Measurements from ENCODE around the gene UFSP1. TPM values are rescaled to one million over a fixed set of nuclear protein-coding genes. Genes with fewer than 3 reads are reported as not detected.

The UFSP1 gene
- total RNA-seq, 1 donor = 5.8 TPM

DNA sequence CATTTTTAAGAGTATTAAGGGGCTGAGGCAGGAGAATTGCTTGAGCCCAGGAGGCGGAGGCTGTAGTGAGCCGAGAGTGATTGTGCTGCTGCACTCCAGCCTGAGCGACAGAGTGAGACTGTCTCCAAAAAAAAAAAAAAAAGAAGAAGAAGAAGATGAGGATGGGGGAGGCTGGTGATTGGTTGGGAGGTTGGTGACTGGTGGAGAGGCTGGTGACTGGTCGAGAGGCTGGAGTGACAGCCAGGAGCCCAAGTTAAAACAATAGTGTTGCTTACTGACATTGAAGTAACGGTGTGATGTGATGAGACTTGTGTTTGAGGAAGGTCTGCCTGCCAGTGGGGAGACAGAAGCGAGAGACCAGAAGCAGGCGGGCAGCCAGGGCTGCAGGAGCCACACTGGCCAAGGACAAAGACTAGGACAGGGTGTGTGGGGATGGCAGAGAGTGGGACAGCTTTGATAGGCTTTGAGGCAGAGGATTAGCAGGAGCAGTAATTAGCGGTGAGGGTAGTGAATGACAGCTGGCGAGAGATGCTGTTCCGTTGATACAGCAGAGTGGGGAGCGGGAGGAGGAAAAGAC lies 9.7 kb downstream of the UFSP1 start:
- peaks cover 77% of the 10 kb centered on the region for H3K36me3 ChIP-seq (ENCODE audit: insufficient read depth, low read length)
- no peaks in the 10 kb centered on the region for H3K27me3 ChIP-seq (ENCODE audit: insufficient read depth, low read length)
- H3K4me2 ChIP-seq (ENCODE audit: insufficient read depth, low read length) = no peak overlapping the region
- H4K20me1 ChIP-seq (ENCODE audit: insufficient read depth, low read length) = peaks cover 41% of the 10 kb centered on the region
- peaks cover 88% of the 10 kb centered on the region for H3K79me2 ChIP-seq (ENCODE audit: insufficient read depth, low read length)
- no peaks in the 10 kb centered on the region for H3K9me3 ChIP-seq (ENCODE audit: low read depth, low read length)
- H3K4me3 ChIP-seq (ENCODE audit: insufficient read depth, low read length) = no peak overlapping the region
- H2AFZ ChIP-seq (ENCODE audit: low read length) = no peak overlapping the region
- H3K27ac ChIP-seq (ENCODE audit: low read depth, low read length) = no peak overlapping the region
- DNase-seq (ENCODE audit: insufficient read length, low spot score, missing footprints) = peak; percentile 67
- peaks cover 16% of the 10 kb centered on the region for H3K4me1 ChIP-seq (ENCODE audit: insufficient read depth, low read length)
- TF ChIP-seq, protein P1, sequence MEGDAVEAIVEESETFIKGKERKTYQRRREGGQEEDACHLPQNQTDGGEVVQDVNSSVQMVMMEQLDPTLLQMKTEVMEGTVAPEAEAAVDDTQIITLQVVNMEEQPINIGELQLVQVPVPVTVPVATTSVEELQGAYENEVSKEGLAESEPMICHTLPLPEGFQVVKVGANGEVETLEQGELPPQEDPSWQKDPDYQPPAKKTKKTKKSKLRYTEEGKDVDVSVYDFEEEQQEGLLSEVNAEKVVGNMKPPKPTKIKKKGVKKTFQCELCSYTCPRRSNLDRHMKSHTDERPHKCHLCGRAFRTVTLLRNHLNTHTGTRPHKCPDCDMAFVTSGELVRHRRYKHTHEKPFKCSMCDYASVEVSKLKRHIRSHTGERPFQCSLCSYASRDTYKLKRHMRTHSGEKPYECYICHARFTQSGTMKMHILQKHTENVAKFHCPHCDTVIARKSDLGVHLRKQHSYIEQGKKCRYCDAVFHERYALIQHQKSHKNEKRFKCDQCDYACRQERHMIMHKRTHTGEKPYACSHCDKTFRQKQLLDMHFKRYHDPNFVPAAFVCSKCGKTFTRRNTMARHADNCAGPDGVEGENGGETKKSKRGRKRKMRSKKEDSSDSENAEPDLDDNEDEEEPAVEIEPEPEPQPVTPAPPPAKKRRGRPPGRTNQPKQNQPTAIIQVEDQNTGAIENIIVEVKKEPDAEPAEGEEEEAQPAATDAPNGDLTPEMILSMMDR (IDR thresholded peaks at IDR 0.05; ENCODE audit: extremely low read depth, low read depth, low read length) = no peak

DNA sequence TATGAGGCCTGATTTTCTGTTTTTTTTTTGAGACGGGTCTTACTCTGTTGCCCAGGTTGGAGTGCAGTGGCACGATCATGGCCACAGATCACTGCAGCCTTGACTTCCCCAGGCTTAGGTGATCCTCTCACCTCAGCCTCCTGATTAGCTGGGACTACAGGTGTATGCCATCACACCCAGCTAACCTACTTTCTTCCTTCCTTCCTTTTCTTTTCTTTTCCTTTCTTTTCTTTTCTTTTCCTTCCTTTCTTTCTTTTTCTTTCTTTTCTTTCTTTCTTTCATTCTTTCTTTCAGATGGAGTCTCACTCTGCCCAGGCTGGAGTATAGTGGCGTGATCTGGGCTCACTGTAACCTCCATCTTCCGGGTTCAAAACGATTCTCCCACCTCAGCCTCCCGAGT lies 10.8 kb downstream of the UFSP1 start:
- TF ChIP-seq, protein P1 (IDR thresholded peaks at IDR 0.05; ENCODE audit: extremely low read depth, low read depth, low read length) = no peak
- Histone ChIP-seq H3K9me3 (ENCODE audit: low read depth, low read length) (no peaks in the 10 kb centered on the region), H3K4me2 (ENCODE audit: insufficient read depth, low read length) (no peak overlapping the region), H3K27me3 (ENCODE audit: insufficient read depth, low read length) (no peaks in the 10 kb centered on the region), H3K79me2 (ENCODE audit: insufficient read depth, low read length) (peaks cover 92% of the 10 kb centered on the region), H3K36me3 (ENCODE audit: insufficient read depth, low read length) (peaks cover 76% of the 10 kb centered on the region), H3K4me3 (ENCODE audit: insufficient read depth, low read length) (no peak overlapping the region), H3K4me1 (ENCODE audit: insufficient read depth, low read length) (peaks cover 23% of the 10 kb centered on the region), H3K27ac (ENCODE audit: low read depth, low read length) (no peak overlapping the region), H2AFZ (ENCODE audit: low read length) (no peak overlapping the region), H4K20me1 (ENCODE audit: insufficient read depth, low read length) (peaks cover 40% of the 10 kb centered on the region)
- no peak for DNase-seq (ENCODE audit: insufficient read length, low spot score, missing footprints)

DNA sequence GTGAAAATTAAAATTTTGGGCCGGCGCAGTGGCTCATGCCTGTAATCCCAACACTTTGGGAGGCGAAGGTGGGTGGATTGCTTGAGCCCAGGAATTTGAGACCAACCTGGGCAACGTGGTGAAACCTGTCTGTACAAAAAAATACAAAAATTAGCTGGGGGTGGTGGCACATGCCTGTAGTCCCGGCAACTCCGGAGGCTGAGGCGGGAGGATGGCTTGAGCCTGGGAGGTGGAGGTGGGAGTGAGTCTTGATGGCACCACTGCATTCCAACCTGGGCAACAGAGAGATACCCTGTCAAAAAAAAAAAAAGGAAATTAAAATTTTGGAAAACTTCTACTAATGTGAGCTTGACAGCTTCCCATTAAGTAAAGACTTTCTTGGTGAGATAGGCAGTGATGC lies 11.5 kb downstream of the UFSP1 start:
- peaks cover 23% of the 10 kb centered on the region for H3K4me1 ChIP-seq (ENCODE audit: insufficient read depth, low read length)
- H3K4me2 ChIP-seq (ENCODE audit: insufficient read depth, low read length) = no peak overlapping the region
- DNase-seq (ENCODE audit: insufficient read length, low spot score, missing footprints) = no peak
- no peaks in the 10 kb centered on the region for H3K27me3 ChIP-seq (ENCODE audit: insufficient read depth, low read length)
- no peak overlapping the region for H3K27ac ChIP-seq (ENCODE audit: low read depth, low read length)
- H3K36me3 ChIP-seq (ENCODE audit: insufficient read depth, low read length) = peaks cover 76% of the 10 kb centered on the region
- H3K4me3 ChIP-seq (ENCODE audit: insufficient read depth, low read length) = no peak overlapping the region
- H3K79me2 ChIP-seq (ENCODE audit: insufficient read depth, low read length) = peaks cover 89% of the 10 kb centered on the region
- peaks cover 40% of the 10 kb centered on the region for H4K20me1 ChIP-seq (ENCODE audit: insufficient read depth, low read length)
- TF ChIP-seq, protein P1 (IDR thresholded peaks at IDR 0.05; ENCODE audit: extremely low read depth, low read depth, low read length) = no peak
- no peaks in the 10 kb centered on the region for H3K9me3 ChIP-seq (ENCODE audit: low read depth, low read length)
- no peak overlapping the region for H2AFZ ChIP-seq (ENCODE audit: low read length)

DNA sequence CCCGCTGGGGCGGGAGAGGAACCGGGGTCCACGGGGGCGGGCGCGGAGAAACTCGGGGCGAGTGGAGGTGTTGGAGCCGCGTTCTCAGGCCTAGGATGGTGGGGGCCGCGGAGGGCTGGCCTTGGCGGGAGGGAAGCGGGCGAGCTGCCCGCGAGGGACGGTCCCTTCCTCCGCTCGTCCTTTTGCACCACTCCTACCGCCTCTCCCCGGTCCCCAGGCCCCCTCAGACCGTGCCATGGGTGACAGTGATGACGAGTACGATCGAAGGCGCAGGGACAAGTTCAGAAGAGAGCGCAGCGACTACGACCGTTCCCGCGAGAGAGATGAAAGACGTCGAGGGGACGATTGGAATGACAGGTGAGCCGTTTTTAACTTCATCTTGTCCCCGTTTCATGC lies 14.2 kb downstream of the UFSP1 start:
- Histone ChIP-seq H3K4me2 (ENCODE audit: insufficient read depth, low read length) (peak overlapping the region; percentile 92), H3K36me3 (ENCODE audit: insufficient read depth, low read length) (peaks cover 76% of the 10 kb centered on the region), H3K79me2 (ENCODE audit: insufficient read depth, low read length) (peaks cover 84% of the 10 kb centered on the region), H3K9me3 (ENCODE audit: low read depth, low read length) (no peaks in the 10 kb centered on the region), H3K4me1 (ENCODE audit: insufficient read depth, low read length) (peaks cover 23% of the 10 kb centered on the region), H3K27me3 (ENCODE audit: insufficient read depth, low read length) (no peaks in the 10 kb centered on the region), H3K27ac (ENCODE audit: low read depth, low read length) (peak overlapping the region; percentile 96), H2AFZ (ENCODE audit: low read length) (peak overlapping the region; percentile 59), H4K20me1 (ENCODE audit: insufficient read depth, low read length) (peaks cover 26% of the 10 kb centered on the region), H3K4me3 (ENCODE audit: insufficient read depth, low read length) (peak overlapping the region; percentile 97)
- DNase-seq (ENCODE audit: insufficient read length, low spot score, missing footprints) = peak; percentile 84
- TF ChIP-seq, protein P1 (IDR thresholded peaks at IDR 0.05; ENCODE audit: extremely low read depth, low read depth, low read length) = no peak
